Ishikawa (cell line): ENCODE data around the gene DAB1.
A peak's percentile ranks its signal among the peaks of the same experiment; 100 is the strongest.

ENCODE experiments used
- CEBPB ChIP-seq: IDR thresholded peaks from 2 replicates; pipeline ENCODE4 v1.6.1; 2012
- CREB1 ChIP-seq: IDR thresholded peaks from 2 replicates; pipeline ENCODE4 v1.6.1; 2012; ENCODE audit warnings: low read depth
- EGR1 ChIP-seq: IDR thresholded peaks from 2 replicates; pipeline ENCODE4 v1.6.1; 2012
- EP300 ChIP-seq: IDR thresholded peaks from 2 replicates; pipeline ENCODE4 v1.6.1; 2012; ENCODE audit warnings: borderline replicate concordance
- FOXM1 ChIP-seq: IDR thresholded peaks from 2 replicates; pipeline ENCODE4 v1.6.1; 2012; ENCODE audit warnings: low read depth, borderline replicate concordance
- NFIC ChIP-seq: IDR thresholded peaks from 2 replicates; pipeline ENCODE4 v1.6.1; 2012
- RAD21 ChIP-seq: IDR thresholded peaks from 2 replicates; pipeline ENCODE4 v1.6.1; 2012; ENCODE audit warnings: low read depth
- REST ChIP-seq: IDR thresholded peaks from 2 replicates; pipeline ENCODE4 v1.6.1; 2012; ENCODE audit warnings: low read depth, mild to moderate bottlenecking
- TAF1 ChIP-seq: IDR thresholded peaks from 2 replicates; pipeline ENCODE4 v1.6.1; 2012; ENCODE audit warnings: low read depth, mild to moderate bottlenecking
- TCF12 ChIP-seq: IDR thresholded peaks from 2 replicates; pipeline ENCODE4 v1.6.1; 2012; ENCODE audit warnings: low read depth
- TEAD4 ChIP-seq: IDR thresholded peaks from 2 replicates; pipeline ENCODE4 v1.6.1; 2012
- YY1 ChIP-seq: IDR thresholded peaks from 2 replicates; pipeline ENCODE4 v1.6.1; 2012; ENCODE audit warnings: low read depth
- ZBTB7A ChIP-seq: IDR thresholded peaks from 2 replicates; pipeline ENCODE4 v1.6.1; 2012; ENCODE audit warnings: low read depth
- TF ChIP-seq, protein P1 (sequence below): IDR thresholded peaks from 2 replicates; pipeline ENCODE4 v1.6.1; 2012
- TF ChIP-seq, protein P2 (sequence below): IDR thresholded peaks from 2 replicates; pipeline ENCODE4 v1.6.1; 2012

DAB1 gene

GRCh38 chr1:56967900-56968832 lies 455.7 kb downstream of the DAB1 start:
- no peak for TF ChIP-seq CREB1
- no peak for TF ChIP-seq ZBTB7A
- TF ChIP-seq RAD21 = peak; percentile 58
- TF ChIP-seq TAF1 = no peak
- TF ChIP-seq TEAD4 = no peak

- TF ChIP-seq, protein P1, sequence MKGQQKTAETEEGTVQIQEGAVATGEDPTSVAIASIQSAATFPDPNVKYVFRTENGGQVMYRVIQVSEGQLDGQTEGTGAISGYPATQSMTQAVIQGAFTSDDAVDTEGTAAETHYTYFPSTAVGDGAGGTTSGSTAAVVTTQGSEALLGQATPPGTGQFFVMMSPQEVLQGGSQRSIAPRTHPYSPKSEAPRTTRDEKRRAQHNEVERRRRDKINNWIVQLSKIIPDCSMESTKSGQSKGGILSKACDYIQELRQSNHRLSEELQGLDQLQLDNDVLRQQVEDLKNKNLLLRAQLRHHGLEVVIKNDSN = no peak
- TF ChIP-seq NFIC (no peak), REST (no peak), TEAD4 (no peak), ZBTB7A (no peak), TAF1 (no peak), YY1 (no peak), TCF12 (no peak), EGR1 (no peak), FOXM1 (no peak), EP300 (no peak), CREB1 (no peak), RAD21 (no peak), CEBPB (no peak)
- TF ChIP-seq, protein P2, sequence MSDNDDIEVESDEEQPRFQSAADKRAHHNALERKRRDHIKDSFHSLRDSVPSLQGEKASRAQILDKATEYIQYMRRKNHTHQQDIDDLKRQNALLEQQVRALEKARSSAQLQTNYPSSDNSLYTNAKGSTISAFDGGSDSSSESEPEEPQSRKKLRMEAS = no peak
Observed at GRCh38 chr1:56967355-56967754, 456.5 kb downstream of the DAB1 start.

- TF ChIP-seq FOXM1 = no peak
- no peak for TF ChIP-seq EGR1
- no peak for TF ChIP-seq TAF1
- TF ChIP-seq CREB1 = no peak
Observed at GRCh38 chr1:56966698-56966999, 457.2 kb downstream of the DAB1 start.

DNA sequence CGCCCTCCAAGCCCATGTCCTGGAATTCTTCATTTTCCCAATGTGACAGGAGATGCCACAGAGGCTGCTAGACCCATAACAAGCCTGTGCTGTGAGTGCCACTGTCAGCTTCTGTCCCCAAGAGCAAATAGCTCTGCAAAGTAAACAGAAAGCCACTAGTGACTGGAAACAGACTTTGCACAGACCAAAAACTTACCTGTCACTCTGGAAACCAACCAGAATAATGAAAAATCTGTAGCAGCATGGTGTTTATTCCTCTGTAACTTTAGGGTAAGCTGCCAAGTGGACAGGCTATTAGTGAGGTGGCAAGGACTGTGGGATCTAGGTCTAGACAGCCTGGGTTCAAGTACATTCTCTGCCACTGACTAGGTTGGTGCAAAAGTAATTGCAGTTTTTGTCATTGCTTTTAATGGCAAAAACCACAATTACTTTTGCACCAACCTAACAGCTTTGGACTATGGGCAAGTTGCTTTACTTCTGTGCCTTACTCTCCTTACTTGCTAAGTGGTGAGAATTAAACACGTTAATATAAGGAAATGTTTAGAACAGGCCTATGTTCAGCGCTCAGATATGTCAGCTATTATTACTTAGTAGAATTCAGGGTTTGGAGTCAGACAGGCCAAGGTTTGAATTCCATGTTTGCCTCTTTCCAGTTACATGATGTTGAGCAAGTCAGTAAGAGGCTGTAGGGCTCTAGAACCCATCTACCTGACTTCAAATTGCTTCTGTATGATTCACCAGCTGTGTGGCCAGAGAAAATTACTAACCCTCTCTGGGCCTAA lies 457.8 kb downstream of the DAB1 start, which contains the start of gene C8B:
Gene C8B (minus strand): TSS at position 100 of the 782 bp plus-strand sequence. CDS start 67 bp downstream, at position 33.
- no peak for TF ChIP-seq FOXM1
- TF ChIP-seq TCF12 = no peak
- TF ChIP-seq CREB1 = no peak
- no peak for TF ChIP-seq EGR1
- TF ChIP-seq NFIC = no peak
- TF ChIP-seq REST = no peak
- TF ChIP-seq, protein P2 = no peak
- TF ChIP-seq RAD21 = no peak
- TF ChIP-seq, protein P1 = no peak
- TF ChIP-seq CEBPB = no peak
- no peak for TF ChIP-seq ZBTB7A
- no peak for TF ChIP-seq YY1

- TF ChIP-seq REST (no peak), NFIC (no peak), CEBPB (no peak), TAF1 (no peak), EGR1 (no peak), TCF12 (no peak)
Observed at GRCh38 chr1:56965191-56965590, 458.7 kb downstream of the DAB1 start.
